ENCODE measurements around the gene LY86. TPM values are rescaled to one million over a fixed set of nuclear protein-coding genes. Genes with fewer than 3 reads are reported as not detected.

The LY86 gene
- total and polyA plus RNA-seq, 2 of the 13 experiments (the other 11 are each of a cell fraction or from before 2014, with no cell fraction given), result not detected

DNA sequence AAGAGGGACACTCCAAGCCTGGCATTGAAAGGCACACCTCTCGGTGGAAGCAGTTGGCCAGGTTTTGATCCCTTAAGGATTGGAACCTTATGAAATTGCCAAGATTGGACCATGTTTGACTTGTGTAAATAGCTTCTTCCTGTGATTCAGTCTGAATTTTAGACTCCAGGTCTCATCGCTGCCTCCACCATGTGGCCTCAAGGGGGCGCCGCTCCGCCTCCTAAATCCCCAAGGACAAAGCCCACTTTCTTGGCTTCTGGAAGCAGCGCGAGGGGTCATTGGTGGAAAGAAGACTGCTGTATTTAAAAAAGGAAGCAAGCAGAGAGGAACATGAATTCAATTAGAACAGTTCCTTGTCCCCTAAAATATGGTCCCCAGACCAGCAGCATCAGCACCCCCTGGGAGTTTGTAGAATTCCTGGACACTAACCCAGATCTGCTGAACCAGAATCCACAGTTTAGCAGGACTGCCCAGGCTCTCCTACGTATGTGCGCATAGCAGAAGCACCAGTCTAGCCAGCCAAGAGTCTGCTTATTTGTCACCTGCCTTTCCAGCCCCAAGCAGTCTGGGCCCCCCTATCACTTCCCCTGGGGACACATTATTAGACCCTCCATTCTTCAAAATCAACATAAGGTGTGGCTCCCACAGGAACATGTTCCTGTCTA lies 108.5 kb downstream of the LY86 start (continued):
- TF ChIP-seq FOXA3 (CRISPR knock-in tag; IDR thresholded peaks at IDR 0.05) (peak; percentile 62), STAG1 (CRISPR knock-in tag; IDR thresholded peaks at IDR 0.05) (peak; percentile 60), PAX8 (CRISPR knock-in tag; IDR thresholded peaks at IDR 0.05; ENCODE audit: borderline replicate concordance) (no peak), ZNF703 (CRISPR knock-in tag; IDR thresholded peaks at IDR 0.05; ENCODE audit: borderline replicate concordance) (no peak), RFX5 (IDR thresholded peaks at IDR 0.05; ENCODE audit: low read depth, low read length) (no peak), DR1 (CRISPR knock-in tag; IDR thresholded peaks at IDR 0.05) (no peak), ELF1 (CRISPR knock-in tag; IDR thresholded peaks at IDR 0.05) (no peak), ZNF264 (CRISPR knock-in tag; IDR thresholded peaks at IDR 0.05) (no peak), ZNF878 (CRISPR knock-in tag; IDR thresholded peaks at IDR 0.05) (no peak), ZNF256 (CRISPR knock-in tag; conservative IDR thresholded peaks at IDR 0.05) (no peak), PHF8 (CRISPR knock-in tag; IDR thresholded peaks at IDR 0.05) (no peak), SMC3 (IDR thresholded peaks at IDR 0.05; ENCODE audit: low read length) (peak; percentile 24; the same call in 1 of the 2 replicates), CBX1 (IDR thresholded peaks at IDR 0.05; ENCODE audit: low read depth) (no peak), ZNF816 (CRISPR knock-in tag; IDR thresholded peaks at IDR 0.05; ENCODE audit: borderline replicate concordance) (no peak), ZNF331 (CRISPR knock-in tag; IDR thresholded peaks at IDR 0.05) (no peak), ZNF547 (CRISPR knock-in tag; IDR thresholded peaks at IDR 0.05) (no peak)
- TF ChIP-seq, protein P1, sequence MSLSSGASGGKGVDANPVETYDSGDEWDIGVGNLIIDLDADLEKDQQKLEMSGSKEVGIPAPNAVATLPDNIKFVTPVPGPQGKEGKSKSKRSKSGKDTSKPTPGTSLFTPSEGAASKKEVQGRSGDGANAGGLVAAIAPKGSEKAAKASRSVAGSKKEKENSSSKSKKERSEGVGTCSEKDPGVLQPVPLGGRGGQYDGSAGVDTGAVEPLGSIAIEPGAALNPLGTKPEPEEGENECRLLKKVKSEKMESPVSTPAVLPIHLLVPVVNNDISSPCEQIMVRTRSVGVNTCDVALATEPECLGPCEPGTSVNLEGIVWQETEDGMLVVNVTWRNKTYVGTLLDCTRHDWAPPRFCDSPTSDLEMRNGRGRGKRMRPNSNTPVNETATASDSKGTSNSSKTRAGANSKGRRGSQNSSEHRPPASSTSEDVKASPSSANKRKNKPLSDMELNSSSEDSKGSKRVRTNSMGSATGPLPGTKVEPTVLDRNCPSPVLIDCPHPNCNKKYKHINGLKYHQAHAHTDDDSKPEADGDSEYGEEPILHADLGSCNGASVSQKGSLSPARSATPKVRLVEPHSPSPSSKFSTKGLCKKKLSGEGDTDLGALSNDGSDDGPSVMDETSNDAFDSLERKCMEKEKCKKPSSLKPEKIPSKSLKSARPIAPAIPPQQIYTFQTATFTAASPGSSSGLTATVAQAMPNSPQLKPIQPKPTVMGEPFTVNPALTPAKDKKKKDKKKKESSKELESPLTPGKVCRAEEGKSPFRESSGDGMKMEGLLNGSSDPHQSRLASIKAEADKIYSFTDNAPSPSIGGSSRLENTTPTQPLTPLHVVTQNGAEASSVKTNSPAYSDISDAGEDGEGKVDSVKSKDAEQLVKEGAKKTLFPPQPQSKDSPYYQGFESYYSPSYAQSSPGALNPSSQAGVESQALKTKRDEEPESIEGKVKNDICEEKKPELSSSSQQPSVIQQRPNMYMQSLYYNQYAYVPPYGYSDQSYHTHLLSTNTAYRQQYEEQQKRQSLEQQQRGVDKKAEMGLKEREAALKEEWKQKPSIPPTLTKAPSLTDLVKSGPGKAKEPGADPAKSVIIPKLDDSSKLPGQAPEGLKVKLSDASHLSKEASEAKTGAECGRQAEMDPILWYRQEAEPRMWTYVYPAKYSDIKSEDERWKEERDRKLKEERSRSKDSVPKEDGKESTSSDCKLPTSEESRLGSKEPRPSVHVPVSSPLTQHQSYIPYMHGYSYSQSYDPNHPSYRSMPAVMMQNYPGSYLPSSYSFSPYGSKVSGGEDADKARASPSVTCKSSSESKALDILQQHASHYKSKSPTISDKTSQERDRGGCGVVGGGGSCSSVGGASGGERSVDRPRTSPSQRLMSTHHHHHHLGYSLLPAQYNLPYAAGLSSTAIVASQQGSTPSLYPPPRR (CRISPR knock-in tag; IDR thresholded peaks at IDR 0.05; ENCODE audit: borderline replicate concordance), result no peak
- TF ChIP-seq, protein P2, sequence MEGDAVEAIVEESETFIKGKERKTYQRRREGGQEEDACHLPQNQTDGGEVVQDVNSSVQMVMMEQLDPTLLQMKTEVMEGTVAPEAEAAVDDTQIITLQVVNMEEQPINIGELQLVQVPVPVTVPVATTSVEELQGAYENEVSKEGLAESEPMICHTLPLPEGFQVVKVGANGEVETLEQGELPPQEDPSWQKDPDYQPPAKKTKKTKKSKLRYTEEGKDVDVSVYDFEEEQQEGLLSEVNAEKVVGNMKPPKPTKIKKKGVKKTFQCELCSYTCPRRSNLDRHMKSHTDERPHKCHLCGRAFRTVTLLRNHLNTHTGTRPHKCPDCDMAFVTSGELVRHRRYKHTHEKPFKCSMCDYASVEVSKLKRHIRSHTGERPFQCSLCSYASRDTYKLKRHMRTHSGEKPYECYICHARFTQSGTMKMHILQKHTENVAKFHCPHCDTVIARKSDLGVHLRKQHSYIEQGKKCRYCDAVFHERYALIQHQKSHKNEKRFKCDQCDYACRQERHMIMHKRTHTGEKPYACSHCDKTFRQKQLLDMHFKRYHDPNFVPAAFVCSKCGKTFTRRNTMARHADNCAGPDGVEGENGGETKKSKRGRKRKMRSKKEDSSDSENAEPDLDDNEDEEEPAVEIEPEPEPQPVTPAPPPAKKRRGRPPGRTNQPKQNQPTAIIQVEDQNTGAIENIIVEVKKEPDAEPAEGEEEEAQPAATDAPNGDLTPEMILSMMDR (CRISPR knock-in tag; IDR thresholded peaks at IDR 0.05), result peak; percentile 72
- TF ChIP-seq, protein P3, sequence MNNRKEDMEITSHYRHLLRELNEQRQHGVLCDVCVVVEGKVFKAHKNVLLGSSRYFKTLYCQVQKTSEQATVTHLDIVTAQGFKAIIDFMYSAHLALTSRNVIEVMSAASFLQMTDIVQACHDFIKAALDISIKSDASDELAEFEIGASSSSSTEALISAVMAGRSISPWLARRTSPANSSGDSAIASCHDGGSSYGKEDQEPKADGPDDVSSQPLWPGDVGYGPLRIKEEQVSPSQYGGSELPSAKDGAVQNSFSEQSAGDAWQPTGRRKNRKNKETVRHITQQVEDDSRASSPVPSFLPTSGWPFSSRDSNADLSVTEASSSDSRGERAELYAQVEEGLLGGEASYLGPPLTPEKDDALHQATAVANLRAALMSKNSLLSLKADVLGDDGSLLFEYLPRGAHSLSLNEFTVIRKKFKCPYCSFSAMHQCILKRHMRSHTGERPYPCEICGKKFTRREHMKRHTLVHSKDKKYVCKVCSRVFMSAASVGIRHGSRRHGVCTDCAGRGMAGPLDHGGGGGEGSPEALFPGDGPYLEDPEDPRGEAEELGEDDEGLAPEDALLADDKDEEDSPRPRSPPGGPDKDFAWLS (CRISPR knock-in tag; IDR thresholded peaks at IDR 0.05; ENCODE audit: borderline replicate concordance), result no peak
- TF ChIP-seq, protein P4, sequence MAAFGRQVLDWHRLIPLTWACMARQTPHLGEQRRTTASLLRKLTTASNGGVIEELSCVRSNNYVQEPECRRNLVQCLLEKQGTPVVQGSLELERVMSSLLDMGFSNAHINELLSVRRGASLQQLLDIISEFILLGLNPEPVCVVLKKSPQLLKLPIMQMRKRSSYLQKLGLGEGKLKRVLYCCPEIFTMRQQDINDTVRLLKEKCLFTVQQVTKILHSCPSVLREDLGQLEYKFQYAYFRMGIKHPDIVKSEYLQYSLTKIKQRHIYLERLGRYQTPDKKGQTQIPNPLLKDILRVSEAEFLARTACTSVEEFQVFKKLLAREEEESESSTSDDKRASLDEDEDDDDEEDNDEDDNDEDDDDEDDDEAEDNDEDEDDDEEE (CRISPR knock-in tag; IDR thresholded peaks at IDR 0.05), result no peak
